A549 (cell line): ENCODE measurements around the gene KCNQ1OT1.

Experiments used
- CBX2 ChIP-seq: fragments of 200-600 bp; sonication (generic); IDR thresholded peaks from 2 replicates; pipeline ENCODE4 v1.6.1; 2016; ENCODE audit warnings: low read depth, mild to moderate bottlenecking, borderline replicate concordance
- CBX8 ChIP-seq: fragments of 200-600 bp; sonication (generic); IDR thresholded peaks from 2 replicates; pipeline ENCODE4 v1.6.1; 2016
- EP300 ChIP-seq, 2 experiments: fragments of >200 bp; sonication (Bioruptor Twin); formaldehyde crosslinking; IDR thresholded peaks; 2 replicates in 1 of 2; 3 replicates in 1 of 2; pipeline ENCODE4 v1.6.1; 2016 to 2017
- HDAC2 ChIP-seq: fragments of 200-600 bp; sonication (generic); IDR thresholded peaks from 2 replicates; pipeline ENCODE4 v1.6.1; 2016
- JUN ChIP-seq, 2 experiments: fragments of >200 bp; sonication (Bioruptor Twin); formaldehyde crosslinking; IDR thresholded peaks; 2 replicates in 1 of 2; 3 replicates in 1 of 2; pipeline ENCODE4 v1.6.1; 2016 to 2017
- JUNB ChIP-seq: fragments of >200 bp; sonication (Bioruptor Twin); formaldehyde crosslinking; IDR thresholded peaks from 2 replicates; pipeline ENCODE4 v1.6.1; 2016
- KDM5A ChIP-seq: fragments of 200-600 bp; sonication (generic); IDR thresholded peaks from 2 replicates; pipeline ENCODE4 v1.6.1; 2016; ENCODE audit warnings: antibody characterized with exemption, mild to moderate bottlenecking
- POLR2A ChIP-seq: IDR thresholded peaks from 2 replicates; pipeline ENCODE4 v1.6.1; 2012; ENCODE audit warnings: mild to moderate bottlenecking, low read length
- POLR2AphosphoS2 ChIP-seq: conservative IDR thresholded peaks from 2 replicates; pipeline ENCODE4 v1.6.1; 2012; ENCODE audit warnings: low read length, improper control_type of control experiment, inconsistent platforms
- RCOR1 ChIP-seq: fragments of 150-350 bp; IDR thresholded peaks from 2 replicates; pipeline ENCODE4 v1.6.1; 2014; ENCODE audit warnings: antibody characterized with exemption, low read length, low read depth
- TF ChIP-seq, protein P1 (sequence below): fragments of >200 bp; sonication (Bioruptor Twin); formaldehyde crosslinking; IDR thresholded peaks from 3 replicates; pipeline ENCODE4 v1.5.1; 2016
- TF ChIP-seq, protein P2 (sequence below): fragments of 450-650 bp; IDR thresholded peaks from 2 replicates; pipeline ENCODE4 v1.6.1; 2014; ENCODE audit warnings: antibody characterized with exemption
- TF ChIP-seq, protein P3 (sequence below): fragments of 150-350 bp; IDR thresholded peaks from 2 replicates; pipeline ENCODE4 v1.6.1; 2014; ENCODE audit warnings: low read depth, mild to moderate bottlenecking, low read length

DNA sequence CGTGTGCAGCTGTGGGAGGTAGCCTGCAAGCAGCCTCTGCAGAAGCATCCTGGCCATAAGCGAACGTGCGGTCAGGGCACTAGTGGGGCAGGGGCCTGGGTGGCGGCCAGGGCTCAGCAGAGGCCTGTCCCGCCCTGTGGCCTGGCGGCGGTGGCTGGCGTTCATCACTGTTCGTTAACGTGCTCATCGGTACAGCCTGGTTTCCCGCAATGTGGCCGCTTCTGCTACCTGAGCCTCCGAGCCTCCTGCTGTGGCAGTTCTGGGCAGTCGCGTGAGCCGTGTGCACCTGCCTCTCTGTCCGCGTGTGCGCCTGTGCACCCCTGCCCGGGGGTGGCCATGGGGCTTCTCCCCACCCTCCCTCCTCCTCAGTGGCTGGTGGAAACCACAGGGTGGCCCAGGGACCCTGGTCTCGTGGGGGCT, 117.9 kb downstream of the KCNQ1OT1 start:
- TF ChIP-seq, protein P1, sequence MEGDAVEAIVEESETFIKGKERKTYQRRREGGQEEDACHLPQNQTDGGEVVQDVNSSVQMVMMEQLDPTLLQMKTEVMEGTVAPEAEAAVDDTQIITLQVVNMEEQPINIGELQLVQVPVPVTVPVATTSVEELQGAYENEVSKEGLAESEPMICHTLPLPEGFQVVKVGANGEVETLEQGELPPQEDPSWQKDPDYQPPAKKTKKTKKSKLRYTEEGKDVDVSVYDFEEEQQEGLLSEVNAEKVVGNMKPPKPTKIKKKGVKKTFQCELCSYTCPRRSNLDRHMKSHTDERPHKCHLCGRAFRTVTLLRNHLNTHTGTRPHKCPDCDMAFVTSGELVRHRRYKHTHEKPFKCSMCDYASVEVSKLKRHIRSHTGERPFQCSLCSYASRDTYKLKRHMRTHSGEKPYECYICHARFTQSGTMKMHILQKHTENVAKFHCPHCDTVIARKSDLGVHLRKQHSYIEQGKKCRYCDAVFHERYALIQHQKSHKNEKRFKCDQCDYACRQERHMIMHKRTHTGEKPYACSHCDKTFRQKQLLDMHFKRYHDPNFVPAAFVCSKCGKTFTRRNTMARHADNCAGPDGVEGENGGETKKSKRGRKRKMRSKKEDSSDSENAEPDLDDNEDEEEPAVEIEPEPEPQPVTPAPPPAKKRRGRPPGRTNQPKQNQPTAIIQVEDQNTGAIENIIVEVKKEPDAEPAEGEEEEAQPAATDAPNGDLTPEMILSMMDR, result no peak
- TF ChIP-seq KDM5A (no peak), POLR2AphosphoS2 (no peak), RCOR1 (no peak), JUN (IDR thresholded peaks at IDR 0.05) (no peak), EP300 (IDR thresholded peaks at IDR 0.05) (no peak), HDAC2 (no peak), POLR2A (no peak), CBX2 (no peak), CBX8 (no peak), JUNB (no peak)
- TF ChIP-seq, protein P2, sequence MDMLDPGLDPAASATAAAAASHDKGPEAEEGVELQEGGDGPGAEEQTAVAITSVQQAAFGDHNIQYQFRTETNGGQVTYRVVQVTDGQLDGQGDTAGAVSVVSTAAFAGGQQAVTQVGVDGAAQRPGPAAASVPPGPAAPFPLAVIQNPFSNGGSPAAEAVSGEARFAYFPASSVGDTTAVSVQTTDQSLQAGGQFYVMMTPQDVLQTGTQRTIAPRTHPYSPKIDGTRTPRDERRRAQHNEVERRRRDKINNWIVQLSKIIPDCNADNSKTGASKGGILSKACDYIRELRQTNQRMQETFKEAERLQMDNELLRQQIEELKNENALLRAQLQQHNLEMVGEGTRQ, result no peak
- TF ChIP-seq, protein P3, sequence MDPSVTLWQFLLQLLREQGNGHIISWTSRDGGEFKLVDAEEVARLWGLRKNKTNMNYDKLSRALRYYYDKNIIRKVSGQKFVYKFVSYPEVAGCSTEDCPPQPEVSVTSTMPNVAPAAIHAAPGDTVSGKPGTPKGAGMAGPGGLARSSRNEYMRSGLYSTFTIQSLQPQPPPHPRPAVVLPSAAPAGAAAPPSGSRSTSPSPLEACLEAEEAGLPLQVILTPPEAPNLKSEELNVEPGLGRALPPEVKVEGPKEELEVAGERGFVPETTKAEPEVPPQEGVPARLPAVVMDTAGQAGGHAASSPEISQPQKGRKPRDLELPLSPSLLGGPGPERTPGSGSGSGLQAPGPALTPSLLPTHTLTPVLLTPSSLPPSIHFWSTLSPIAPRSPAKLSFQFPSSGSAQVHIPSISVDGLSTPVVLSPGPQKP, result no peak
